H4 (cell line): ENCODE measurements around the gene ANKS3. TPM values are rescaled to one million over a fixed set of nuclear protein-coding genes. Genes with fewer than 3 reads are reported as not detected.

Experiments used
- DNase-seq: peaks from one replicate; pipeline ENCODE4 v3.0.0-alpha.2; 2015; ENCODE audit warnings: low spot score
- total RNA-seq: library from RNA; depleted of rRNA; stranded (reverse); fragments of >200 nt; shearing (Covaris generic); gene quantifications from 2 replicates; pipeline ENCODE4 v1.2.3, GENCODE V29; 2014

The ANKS3 gene
- total RNA-seq, 1 experiment from 2014 or later = 6.0 TPM

GRCh38 chr16:4724661-4725270, 9.3 kb downstream of the ANKS3 start:
- DNase-seq = no peak

GRCh38 chr16:4723071-4723767, 10.9 kb downstream of the ANKS3 start:
- no peak for DNase-seq

GRCh38 chr16:4718466-4718865, 15.6 kb downstream of the ANKS3 start:
- no peak for DNase-seq

GRCh38 chr16:4714996-4715395, 19.1 kb downstream of the ANKS3 start:
- no peak for DNase-seq

- no peak for DNase-seq
Observed at GRCh38 chr16:4713663-4714501, 20.2 kb downstream of the ANKS3 start.

GRCh38 chr16:4709481-4709880, 24.6 kb downstream of the ANKS3 start:
- no peak for DNase-seq

GRCh38 chr16:4706871-4707270, 27.2 kb downstream of the ANKS3 start:
- DNase-seq = no peak

- no peak for DNase-seq
Observed at GRCh38 chr16:4704913-4705312, 29.2 kb downstream of the ANKS3 start.

- DNase-seq = no peak
Observed at GRCh38 chr16:4704491-4704890, 29.6 kb downstream of the ANKS3 start.

GRCh38 chr16:4703906-4704305, 30.2 kb downstream of the ANKS3 start:
- no peak for DNase-seq

- no peak for DNase-seq
Observed at GRCh38 chr16:4702466-4702808, 31.6 kb downstream of the ANKS3 start.

GRCh38 chr16:4701791-4702465, 32.1 kb downstream of the ANKS3 start:
- no peak for DNase-seq

GRCh38 chr16:4700997-4701743, 32.9 kb downstream of the ANKS3 start:
- DNase-seq = no peak

- DNase-seq = no peak
Observed at GRCh38 chr16:4700380-4700996, 33.6 kb downstream of the ANKS3 start.

GRCh38 chr16:4699046-4699556, 35.0 kb downstream of the ANKS3 start:
- DNase-seq = no peak

- no peak for DNase-seq
Observed at GRCh38 chr16:4698321-4699045, 35.6 kb downstream of the ANKS3 start.

GRCh38 chr16:4697848-4698291, 36.2 kb downstream of the ANKS3 start:
- no peak for DNase-seq

GRCh38 chr16:4696905-4697847, 36.9 kb downstream of the ANKS3 start:
- no peak for DNase-seq
